NCI-H187 treated with DMSO at 0.1 percent for 48 hours (cell line): ENCODE results near the gene GLB1L3.

Experiments
- DNase-seq: peaks from one replicate; lab custom pipeline; 2025; lab: John Stamatoyannopoulos, UW

The GLB1L3 gene

DNA sequence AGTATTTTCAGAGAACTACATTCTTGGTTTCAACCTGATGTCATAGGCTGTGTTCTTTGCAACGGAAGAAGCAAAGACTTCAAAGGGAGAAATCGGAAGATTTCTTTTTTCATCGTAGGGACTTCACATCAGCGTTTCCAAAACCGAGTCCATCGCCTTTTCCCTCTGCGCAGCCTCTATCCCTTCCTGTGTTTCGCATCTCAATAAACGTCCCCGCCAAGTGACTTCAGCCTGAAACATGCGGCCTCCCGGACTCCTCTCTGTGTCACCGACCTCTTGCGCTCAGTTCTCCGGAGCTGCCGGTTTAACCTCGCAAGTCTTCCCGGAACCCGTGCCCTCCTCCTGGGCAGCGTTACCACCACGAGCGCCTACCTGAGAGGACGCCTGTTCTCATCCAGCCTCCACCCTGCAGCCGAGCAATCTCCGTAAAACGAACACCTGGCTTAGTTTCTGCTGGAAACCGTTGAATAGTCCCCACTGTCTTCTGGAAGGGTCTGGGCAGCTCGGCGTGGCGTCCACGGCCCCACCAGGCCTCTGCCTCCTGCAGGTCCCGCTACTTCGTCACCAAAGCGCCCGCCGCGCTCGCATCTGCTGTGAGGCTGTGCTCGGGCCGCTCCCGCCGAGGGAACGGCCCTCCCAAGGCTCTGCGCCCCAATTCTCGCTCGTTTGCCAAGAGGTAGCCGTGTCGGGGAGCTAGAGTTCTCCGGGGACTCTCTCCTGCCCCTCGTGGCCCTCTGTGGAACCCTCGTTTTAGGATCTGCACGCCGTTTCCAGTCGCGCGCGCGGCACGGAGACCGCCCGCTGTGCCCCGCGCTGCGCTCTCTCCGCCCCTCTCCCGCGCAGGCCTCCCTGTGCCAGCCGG is at the start of gene GLB1L3:
Gene GLB1L3 (plus strand): TSS at position 846 of the 862 bp plus-strand sequence. CDS start 362 bp downstream, outside the sequence.
- DNase-seq: no peak

- no peak for DNase-seq
Measured at GRCh38 chr11:134226806-134227325, 49.3 kb upstream of the GLB1L3 start.

GRCh38 chr11:134228625-134229024 is 47.6 kb upstream of the GLB1L3 start:
- DNase-seq: no peak

- no peak for DNase-seq
Measured at GRCh38 chr11:134229126-134229790, 46.9 kb upstream of the GLB1L3 start.

- no peak for DNase-seq
Measured at GRCh38 chr11:134230339-134230738, 45.8 kb upstream of the GLB1L3 start.

- no peak for DNase-seq
Measured at GRCh38 chr11:134231958-134232659, 44.1 kb upstream of the GLB1L3 start.

DNA sequence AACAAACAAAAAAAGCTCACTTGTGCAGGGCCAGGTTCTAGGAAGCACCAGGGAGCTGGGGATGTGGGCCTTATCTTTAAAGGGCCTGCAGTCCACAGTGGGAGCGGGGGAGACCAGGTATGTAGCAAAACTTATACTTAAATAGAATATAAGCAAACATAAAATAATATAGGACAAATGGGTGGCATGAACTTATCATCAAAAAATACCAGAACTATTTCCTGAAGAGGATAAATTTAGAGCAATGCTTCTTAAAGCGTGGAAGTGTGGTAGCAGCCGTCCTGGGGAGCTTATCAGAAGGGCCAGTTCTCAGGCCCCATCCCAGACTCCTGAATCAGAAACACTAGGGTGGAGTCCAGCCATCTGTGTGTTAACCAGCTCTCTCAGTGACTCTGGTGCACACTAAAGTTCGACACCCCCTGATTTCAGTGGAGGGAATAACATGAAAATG is 42.4 kb upstream of the GLB1L3 start:
- no peak for DNase-seq

DNA sequence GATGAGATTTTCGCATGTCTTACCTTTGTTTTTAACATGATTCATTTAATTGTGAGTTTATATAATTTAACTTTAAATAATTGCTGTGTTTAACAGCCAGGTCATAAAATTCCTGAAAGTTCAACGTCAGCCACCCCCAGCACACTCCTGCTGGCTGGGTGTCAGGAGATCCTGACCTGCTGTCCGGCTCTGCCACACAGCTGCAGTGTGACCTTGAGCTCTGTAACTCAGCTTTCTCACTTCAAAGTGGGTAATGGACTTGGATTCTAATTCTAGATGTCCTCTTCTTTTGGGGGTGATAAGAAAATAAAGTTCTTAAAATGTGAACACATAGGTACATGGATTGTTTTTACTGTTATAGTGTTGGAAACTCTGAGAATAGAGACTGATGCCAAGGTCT is 40.8 kb upstream of the GLB1L3 start:
- DNase-seq: no peak

GRCh38 chr11:134236834-134237556 is 39.2 kb upstream of the GLB1L3 start:
- no peak for DNase-seq

DNA sequence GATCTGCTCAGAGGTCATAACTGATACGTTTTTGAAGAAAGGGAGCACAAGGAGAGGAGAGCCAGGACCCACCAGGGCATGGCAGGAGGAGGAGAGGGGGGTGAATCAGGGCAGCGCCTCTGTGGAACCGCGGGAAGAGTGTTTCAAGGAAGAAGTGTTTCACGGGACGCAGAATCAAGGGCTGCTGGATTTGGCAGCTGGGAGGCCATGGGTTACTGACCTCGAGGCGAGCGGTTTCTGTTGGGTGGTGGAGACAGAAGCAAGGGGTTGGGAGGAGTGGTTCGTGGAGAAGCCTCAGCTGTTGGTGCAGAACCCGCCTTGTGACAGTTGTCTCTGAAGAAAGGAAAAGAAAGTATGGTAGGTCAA is 38.6 kb upstream of the GLB1L3 start:
- no peak for DNase-seq

DNA sequence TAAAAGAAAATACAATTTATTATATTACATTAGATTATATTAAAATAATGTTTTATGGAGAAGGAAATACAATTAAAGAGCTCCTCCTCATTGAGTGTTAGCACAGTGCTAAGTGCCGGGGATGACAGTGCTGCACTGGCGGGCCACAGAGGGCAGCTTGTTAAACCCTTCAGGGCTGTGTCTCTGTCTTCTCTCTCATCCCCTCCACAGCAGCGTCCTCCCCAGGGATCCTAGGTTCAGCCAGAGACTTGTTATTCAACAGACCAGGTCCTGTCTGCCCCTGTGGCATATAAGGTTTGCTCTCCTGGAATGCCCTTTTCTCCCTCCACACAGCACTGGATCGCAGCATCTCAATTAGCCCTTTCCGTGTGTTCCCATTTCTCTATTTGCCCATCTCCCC is 37.2 kb upstream of the GLB1L3 start:
- no peak for DNase-seq

DNA sequence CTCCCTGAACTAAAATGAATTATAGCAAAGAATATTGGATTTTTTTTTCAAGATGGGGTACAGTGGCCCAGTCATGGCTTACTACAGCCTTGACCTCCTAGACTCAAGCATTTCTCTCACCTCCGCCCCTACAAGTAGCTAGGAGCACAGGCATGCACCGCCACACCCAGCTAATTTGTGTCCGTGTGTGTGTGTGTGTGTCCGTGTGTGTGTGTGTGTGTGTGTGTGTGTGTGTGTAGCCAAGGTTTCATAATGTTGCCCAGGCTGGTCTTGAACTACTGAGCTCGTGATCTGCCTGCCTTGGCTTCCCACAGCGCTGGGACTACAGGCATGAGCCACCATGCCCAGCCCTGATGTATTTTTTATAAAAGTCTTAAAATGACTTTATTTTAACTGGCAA is 35.6 kb upstream of the GLB1L3 start:
- DNase-seq: no peak

GRCh38 chr11:134242376-134242775 is 33.8 kb upstream of the GLB1L3 start:
- no peak for DNase-seq

- DNase-seq: no peak
Measured at GRCh38 chr11:134243913-134244312, 32.3 kb upstream of the GLB1L3 start.

DNA sequence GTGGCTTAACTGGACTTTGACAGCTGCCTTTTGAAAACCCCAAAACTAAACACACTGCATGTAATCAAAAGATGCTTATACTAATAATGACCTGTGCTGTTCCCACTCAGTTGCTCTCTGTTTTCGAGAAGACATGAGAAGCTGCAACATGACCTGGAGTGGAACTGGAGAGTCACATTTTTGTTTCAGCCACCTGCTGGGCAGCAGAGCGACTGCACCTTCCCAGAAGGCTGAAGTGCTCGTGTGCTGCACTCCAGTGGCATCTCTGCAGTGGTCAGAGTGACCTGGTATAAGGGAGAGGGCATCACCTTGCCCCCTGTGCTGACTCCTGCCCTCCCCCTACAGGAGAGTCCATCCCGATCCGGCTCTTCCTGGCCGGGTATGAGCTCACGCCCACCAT is 31.6 kb upstream of the GLB1L3 start:
- no peak for DNase-seq

- DNase-seq: no peak
Measured at GRCh38 chr11:134245434-134245833, 30.7 kb upstream of the GLB1L3 start.

GRCh38 chr11:134246100-134246499 is 30.1 kb upstream of the GLB1L3 start:
- DNase-seq: no peak

DNA sequence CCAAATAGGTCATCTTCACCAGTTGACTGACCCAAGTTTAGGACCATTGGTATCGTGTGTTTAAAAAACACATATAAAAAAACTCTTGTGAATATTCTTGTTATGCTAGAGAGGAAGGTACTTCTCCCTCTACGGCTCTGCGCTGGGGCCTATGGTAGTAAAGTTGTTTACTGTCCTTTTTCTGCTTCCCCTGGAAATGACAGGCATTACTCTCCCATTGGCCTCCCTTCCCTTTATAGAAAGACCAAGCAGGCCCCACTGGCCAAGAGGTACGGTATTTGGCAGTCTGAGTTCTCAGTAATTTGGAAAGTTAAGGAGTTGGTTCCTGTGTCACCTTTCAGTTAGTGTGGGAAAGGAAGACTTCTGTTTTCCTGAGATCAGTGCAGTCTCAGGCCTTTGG is 29.5 kb upstream of the GLB1L3 start:
- DNase-seq: no peak

DNA sequence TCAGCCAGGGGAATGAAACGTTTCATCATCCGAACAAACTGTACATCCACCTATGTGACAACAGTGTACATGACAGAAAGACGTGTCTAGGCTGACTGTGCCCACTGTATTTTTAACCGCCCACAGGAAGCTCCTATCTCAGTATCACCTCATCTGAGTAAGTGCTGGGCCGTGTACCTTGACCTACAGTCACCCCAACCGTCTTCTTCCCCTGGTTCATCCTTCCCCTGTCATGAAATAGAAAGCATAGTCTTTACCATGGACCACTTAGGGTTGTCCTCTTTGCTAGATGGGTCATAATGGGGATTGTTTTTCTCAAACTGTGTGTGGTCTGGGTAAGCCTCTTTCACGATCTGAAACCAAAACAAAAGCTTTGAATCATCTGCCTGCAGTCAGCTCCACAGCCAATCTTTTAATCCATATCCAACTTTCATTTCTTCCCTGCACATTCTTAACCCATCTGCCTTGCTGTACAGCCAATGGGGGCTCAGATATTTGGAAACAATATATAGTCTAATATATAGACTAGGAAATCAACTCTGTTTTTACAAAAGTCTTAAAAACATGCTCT is 27.2 kb upstream of the GLB1L3 start:
- DNase-seq: no peak

- no peak for DNase-seq
Measured at GRCh38 chr11:134250246-134250645, 25.9 kb upstream of the GLB1L3 start.

GRCh38 chr11:134250675-134251074 is 25.5 kb upstream of the GLB1L3 start:
- no peak for DNase-seq
